ENCODE data around the gene KITLG.

- TF ChIP-seq, protein P1, sequence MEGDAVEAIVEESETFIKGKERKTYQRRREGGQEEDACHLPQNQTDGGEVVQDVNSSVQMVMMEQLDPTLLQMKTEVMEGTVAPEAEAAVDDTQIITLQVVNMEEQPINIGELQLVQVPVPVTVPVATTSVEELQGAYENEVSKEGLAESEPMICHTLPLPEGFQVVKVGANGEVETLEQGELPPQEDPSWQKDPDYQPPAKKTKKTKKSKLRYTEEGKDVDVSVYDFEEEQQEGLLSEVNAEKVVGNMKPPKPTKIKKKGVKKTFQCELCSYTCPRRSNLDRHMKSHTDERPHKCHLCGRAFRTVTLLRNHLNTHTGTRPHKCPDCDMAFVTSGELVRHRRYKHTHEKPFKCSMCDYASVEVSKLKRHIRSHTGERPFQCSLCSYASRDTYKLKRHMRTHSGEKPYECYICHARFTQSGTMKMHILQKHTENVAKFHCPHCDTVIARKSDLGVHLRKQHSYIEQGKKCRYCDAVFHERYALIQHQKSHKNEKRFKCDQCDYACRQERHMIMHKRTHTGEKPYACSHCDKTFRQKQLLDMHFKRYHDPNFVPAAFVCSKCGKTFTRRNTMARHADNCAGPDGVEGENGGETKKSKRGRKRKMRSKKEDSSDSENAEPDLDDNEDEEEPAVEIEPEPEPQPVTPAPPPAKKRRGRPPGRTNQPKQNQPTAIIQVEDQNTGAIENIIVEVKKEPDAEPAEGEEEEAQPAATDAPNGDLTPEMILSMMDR (IDR thresholded peaks at IDR 0.05 in 4 of 5, conservative IDR thresholded peaks at IDR 0.05 in 1 of 5) = peak in 3 of 5 experiments; percentile 31 to 36 (median 34)
- TF ChIP-seq POLR2A (IDR thresholded peaks at IDR 0.05) = peak; percentile 47 to 67
These were observed at the start of gene KITLG for GRCh38 chr12:88580051-88580871.
